IPS-18a (cell line): Measurements from ENCODE around the gene TBC1D22A.

Experiments used
- H3K27ac ChIP-seq: one replicate; pipeline ENCODE4 v1.5.1; 2013; ENCODE audit warnings: low read length
- H3K27me3 ChIP-seq: one replicate; pipeline ENCODE4 v1.6.1; 2013; ENCODE audit warnings: mild to moderate bottlenecking, low read length; ENCODE audit not compliant: control insufficient read depth, insufficient read depth
- H3K36me3 ChIP-seq: one replicate; pipeline ENCODE4 v1.6.1; 2013; ENCODE audit warnings: low read depth, low read length; ENCODE audit not compliant: control insufficient read depth
- H3K4me1 ChIP-seq: one replicate; pipeline ENCODE4 v1.6.1; 2013; ENCODE audit warnings: low read depth, low read length; ENCODE audit not compliant: control insufficient read depth
- H3K4me3 ChIP-seq: one replicate; pipeline ENCODE4 v1.5.1; 2013; ENCODE audit warnings: low read length
- H3K9ac ChIP-seq: one replicate; pipeline ENCODE4 v1.6.1; 2013; ENCODE audit warnings: mild to moderate bottlenecking, low read length, moderate library complexity
- H3K9me3 ChIP-seq: one replicate; pipeline ENCODE4 v1.6.1; 2013; ENCODE audit warnings: low read depth, low read length; ENCODE audit not compliant: control insufficient read depth

The TBC1D22A gene

GRCh38 chr22:47198801-47199251 is 436.4 kb downstream of the TBC1D22A start:
- Histone ChIP-seq H3K27me3 (no peaks in the 10 kb centered on the region), H3K27ac (no peak overlapping the region), H3K9ac (no peak overlapping the region), H3K36me3 (no peaks in the 10 kb centered on the region), H3K4me1 (no peaks in the 10 kb centered on the region), H3K9me3 (peaks cover 3% of the 10 kb centered on the region), H3K4me3 (no peak overlapping the region)

GRCh38 chr22:47199261-47199978 is 437.0 kb downstream of the TBC1D22A start:
- no peaks in the 10 kb centered on the region for H3K36me3 ChIP-seq
- no peaks in the 10 kb centered on the region for H3K27me3 ChIP-seq
- H3K4me3 ChIP-seq: no peak overlapping the region
- H3K9ac ChIP-seq: no peak overlapping the region
- H3K27ac ChIP-seq: no peak overlapping the region
- peaks cover 3% of the 10 kb centered on the region for H3K9me3 ChIP-seq
- no peaks in the 10 kb centered on the region for H3K4me1 ChIP-seq

GRCh38 chr22:47199979-47200272 is 437.5 kb downstream of the TBC1D22A start:
- Histone ChIP-seq H3K27me3 (no peaks in the 10 kb centered on the region), H3K27ac (no peak overlapping the region), H3K4me3 (no peak overlapping the region), H3K36me3 (no peaks in the 10 kb centered on the region), H3K9me3 (peaks cover 3% of the 10 kb centered on the region), H3K4me1 (no peaks in the 10 kb centered on the region), H3K9ac (no peak overlapping the region)

GRCh38 chr22:47200273-47201051 is 438.0 kb downstream of the TBC1D22A start:
- no peak overlapping the region for H3K4me3 ChIP-seq
- no peaks in the 10 kb centered on the region for H3K4me1 ChIP-seq
- no peaks in the 10 kb centered on the region for H3K27me3 ChIP-seq
- H3K9ac ChIP-seq: no peak overlapping the region
- peaks cover 3% of the 10 kb centered on the region for H3K9me3 ChIP-seq
- H3K36me3 ChIP-seq: no peaks in the 10 kb centered on the region
- no peak overlapping the region for H3K27ac ChIP-seq

- Histone ChIP-seq H3K9me3 (peaks cover 3% of the 10 kb centered on the region), H3K9ac (no peak overlapping the region), H3K27me3 (no peaks in the 10 kb centered on the region), H3K27ac (no peak overlapping the region), H3K4me1 (no peaks in the 10 kb centered on the region), H3K36me3 (no peaks in the 10 kb centered on the region), H3K4me3 (no peak overlapping the region)
These were observed 438.9 kb downstream of the TBC1D22A start for GRCh38 chr22:47201186-47201995.

GRCh38 chr22:47201996-47202818 is 439.8 kb downstream of the TBC1D22A start:
- no peak overlapping the region for H3K9ac ChIP-seq
- H3K9me3 ChIP-seq: peaks cover 9% of the 10 kb centered on the region
- no peaks in the 10 kb centered on the region for H3K27me3 ChIP-seq
- H3K27ac ChIP-seq: no peak overlapping the region
- H3K4me3 ChIP-seq: no peak overlapping the region
- no peaks in the 10 kb centered on the region for H3K4me1 ChIP-seq
- H3K36me3 ChIP-seq: no peaks in the 10 kb centered on the region

GRCh38 chr22:47202819-47203553 is 440.5 kb downstream of the TBC1D22A start:
- Histone ChIP-seq H3K27ac (no peak overlapping the region), H3K9me3 (peaks cover 9% of the 10 kb centered on the region)

GRCh38 chr22:47203554-47203991 is 441.1 kb downstream of the TBC1D22A start:
- H3K27ac ChIP-seq: no peak overlapping the region
- no peak overlapping the region for H3K9ac ChIP-seq
- no peaks in the 10 kb centered on the region for H3K4me1 ChIP-seq
- no peak overlapping the region for H3K4me3 ChIP-seq
- peaks cover 9% of the 10 kb centered on the region for H3K9me3 ChIP-seq
- H3K36me3 ChIP-seq: no peaks in the 10 kb centered on the region
- H3K27me3 ChIP-seq: no peaks in the 10 kb centered on the region

More at GRCh38 chr22:47202819-47203553, 440.5 kb downstream of the TBC1D22A start:
- no peaks in the 10 kb centered on the region for H3K27me3 ChIP-seq
- no peaks in the 10 kb centered on the region for H3K4me1 ChIP-seq
- H3K4me3 ChIP-seq: no peak overlapping the region
- no peaks in the 10 kb centered on the region for H3K36me3 ChIP-seq
- no peak overlapping the region for H3K9ac ChIP-seq

- peaks cover 9% of the 10 kb centered on the region for H3K9me3 ChIP-seq
- no peak overlapping the region for H3K27ac ChIP-seq
- H3K4me1 ChIP-seq: no peaks in the 10 kb centered on the region
- H3K27me3 ChIP-seq: no peaks in the 10 kb centered on the region
- H3K9ac ChIP-seq: no peak overlapping the region
- no peak overlapping the region for H3K4me3 ChIP-seq
- no peaks in the 10 kb centered on the region for H3K36me3 ChIP-seq
These were observed 441.8 kb downstream of the TBC1D22A start for GRCh38 chr22:47204002-47204979.

GRCh38 chr22:47205081-47205491 is 442.6 kb downstream of the TBC1D22A start:
- Histone ChIP-seq H3K9me3 (peaks cover 9% of the 10 kb centered on the region), H3K27me3 (no peaks in the 10 kb centered on the region), H3K36me3 (no peaks in the 10 kb centered on the region)

More at GRCh38 chr22:47205081-47205491, 442.6 kb downstream of the TBC1D22A start:
- Histone ChIP-seq H3K4me1 (no peaks in the 10 kb centered on the region), H3K9ac (no peak overlapping the region), H3K27ac (no peak overlapping the region), H3K4me3 (no peak overlapping the region)
